Measurements from ENCODE around the gene MUCL3. TPM values are rescaled to one million over a fixed set of nuclear protein-coding genes. Genes with fewer than 3 reads are reported as not detected.

Gene MUCL3
- total and polyA plus RNA-seq, 2 of the 8 experiments (the other 6 are each of a cell fraction or from before 2014, with no cell fraction given), result 0.15 to 0.37 TPM

GRCh38 chr6:30907758-30908591 is 32.8 kb upstream of the MUCL3 start, which contains the start of gene GTF2H4:
GTF2H4 (plus strand) TSS chr6:30908207.
- no peaks in the 10 kb centered on the region for H3K27me3 ChIP-seq (replicated peaks in 1 of 4; ENCODE audit: control insufficient read depth in 3 of 4, extremely low read depth in 1 of 4, insufficient read depth in 3 of 4, low read length in 3 of 4)
- H4K8ac ChIP-seq (ENCODE audit: extremely low read depth, insufficient read depth, low read length), result no peak within 1 kb of the TSS; the same call in 1 of the 2 replicates
- ChIA-PET POLR2A (ENCODE audit: partially characterized antibody) (interaction anchor here (0.8 to 3.1 kb wide), 16 partner anchors 12 to 261 kb away, joined by 3 to 9 read pairs (median 4); partner anchors contain the start of gene DDR1), CTCF (ENCODE audit: partially characterized antibody) (interaction anchor here (1.0 to 9.6 kb wide), 5 partner anchors 9 to 175 kb away, joined by 3 to 98 read pairs (median 5); no protein-coding TSS in a partner anchor)
- DNase-seq (ENCODE audit: low read depth in 1 of 2, low spot score in 2 of 2), result peak; percentile 93 to 95
- no peak within 1 kb of the TSS for H3K18ac ChIP-seq (ENCODE audit: extremely low read depth, low read length)
- H3K27ac ChIP-seq (ENCODE audit: low read depth, low read length), result no peak within 1 kb of the TSS
- H2BK5ac ChIP-seq (ENCODE audit: low read depth, low read length), result peak within 1 kb of the TSS; percentile 16; the same call in 1 of the 2 replicates
- no peak within 1 kb of the TSS for H2BK12ac ChIP-seq (ENCODE audit: low read depth, low read length)
- H4K20me1 ChIP-seq (replicated peaks in 1 of 2; ENCODE audit: control insufficient read depth in 1 of 2, insufficient read depth in 2 of 2, low read length in 2 of 2), result peaks cover 0 to 2% of the 10 kb centered on the region in 2 experiments
- H2BK20ac ChIP-seq (ENCODE audit: low read length), result no peak within 1 kb of the TSS
- H2BK15ac ChIP-seq (ENCODE audit: low read length), result no peak within 1 kb of the TSS
- peak within 1 kb of the TSS; percentile 31; the same call in 1 of the 2 replicates for H2AFZ ChIP-seq (ENCODE audit: low read length)
- H3K14ac ChIP-seq (ENCODE audit: insufficient read length), result no peak within 1 kb of the TSS
- H3K9me3 ChIP-seq (ENCODE audit: insufficient read depth in 2 of 2, low read depth in 1 of 2, low read length in 1 of 2), result no peaks in the 10 kb centered on the region
- H3K36me3 ChIP-seq (ENCODE audit: control insufficient read depth in 2 of 4, insufficient read depth in 4 of 4, low read length in 3 of 4), result peaks cover 4 to 8% (median 5%) of the 10 kb centered on the region in 4 experiments; a peak in 5 of 8 replicates
- H3K4me2 ChIP-seq (ENCODE audit: insufficient read depth in 1 of 2, low read depth in 2 of 2, low read length in 2 of 2), result peak within 1 kb of the TSS; percentile 72 to 97
- no peak within 1 kb of the TSS for H3K4ac ChIP-seq (replicated peaks; ENCODE audit: insufficient read length, low read depth, low read length)
- H3K9ac ChIP-seq (replicated peaks in 1 of 4; ENCODE audit: extremely low read depth in 1 of 4, low read depth in 3 of 4, low read length in 3 of 4), result peak within 1 kb of the TSS; percentile 54 to 97 (median 64)
- H4K5ac ChIP-seq (ENCODE audit: insufficient read length, low read depth, low read length), result peak within 1 kb of the TSS; percentile 25
- no peak within 1 kb of the TSS for H3K23ac ChIP-seq (ENCODE audit: insufficient read length)
- 3% methylated on average over 49 of the region's 49 CpGs; no CpG with 5 or more reads in 1 of the 2 experiments for WGBS, 2 experiments (ENCODE audit: extremely low coverage in 1 of 2, insufficient coverage in 1 of 2, insufficient read length in 1 of 2, insufficient replicate concordance in 2 of 2, low coverage in 1 of 2, low lambda C conversion rate in 2 of 2, missing lambda C conversion rate in 1 of 2)
- no peak within 1 kb of the TSS for H4K91ac ChIP-seq (replicated peaks; ENCODE audit: insufficient read length, low read length)
- peaks cover 0 to 4% (median 2%) of the 10 kb centered on the region in 4 experiments; a peak in 4 of 7 replicates for H3K4me1 ChIP-seq (replicated peaks in 1 of 4; ENCODE audit: control insufficient read depth in 3 of 4, insufficient read depth in 4 of 4, low read length in 3 of 4)
- peaks cover 7% of the 10 kb centered on the region for H3K23me2 ChIP-seq (ENCODE audit: low read depth, low read length)
- FAIRE-seq, result peak; percentile 7
- H3K56ac ChIP-seq (replicated peaks; ENCODE audit: insufficient read length, low read depth, low read length), result peak within 1 kb of the TSS; percentile 90
- H3K79me1 ChIP-seq (ENCODE audit: low read depth, low read length), result 0 out of 2 replicates have a peak, but pooled peaks cover 2% of the 10 kb centered on the region
- H3K79me2 ChIP-seq (ENCODE audit: control insufficient read depth in 1 of 2, insufficient read depth in 2 of 2, low read length in 2 of 2), result peaks cover 0 to 13% of the 10 kb centered on the region in 2 experiments; a peak in 2 of 4 replicates
- H2AK5ac ChIP-seq (ENCODE audit: low read depth, low read length), result no peak within 1 kb of the TSS
- H3K4me3 ChIP-seq (ENCODE audit: extremely low read depth in 1 of 4, insufficient read depth in 2 of 4, low read depth in 3 of 4, low read length in 4 of 4), result peak within 1 kb of the TSS; percentile 83 to 98 (median 98)
- no peak within 1 kb of the TSS for H2BK120ac ChIP-seq (replicated peaks; ENCODE audit: low read depth, low read length)
- TF ChIP-seq CTBP2 (IDR thresholded peaks at IDR 0.05; ENCODE audit: borderline replicate concordance, insufficient read depth, insufficient read length, low read length), result no peak
- TF ChIP-seq ASH2L (IDR thresholded peaks at IDR 0.05; ENCODE audit: low read length), result no peak
- peak; percentile 13; the same call in 1 of the 2 replicates for TF ChIP-seq BACH1 (IDR thresholded peaks at IDR 0.05; ENCODE audit: low read length)
- peak; percentile 50 for TF ChIP-seq TBP (IDR thresholded peaks at IDR 0.05; ENCODE audit: low read depth, low read length)
- TF ChIP-seq SIRT6 (IDR thresholded peaks at IDR 0.05; ENCODE audit: low read length), result no peak
- TF ChIP-seq SIN3A (conservative IDR thresholded peaks at IDR 0.05 in 1 of 2, IDR thresholded peaks at IDR 0.05 in 1 of 2; ENCODE audit: low read depth in 1 of 2, low read length in 2 of 2), result peak in 1 of 2 experiments; percentile 84; a peak in 1 of 4 replicates
- TF ChIP-seq KDM5A (IDR thresholded peaks at IDR 0.05; ENCODE audit: low read length), result peak; percentile 62; the same call in 1 of the 2 replicates
- TF ChIP-seq PHF8 (conservative IDR thresholded peaks at IDR 0.05; ENCODE audit: low read depth, low read length), result 0 out of 2 replicates have a peak, but pooled peaks have one; percentile 11
- no peak for TF ChIP-seq RNF2 (IDR thresholded peaks at IDR 0.05; ENCODE audit: borderline replicate concordance, low read depth, low read length, missing control alignments, poor library complexity, severe bottlenecking)
- no peak; the same call in 1 of the 2 replicates for TF ChIP-seq CHD2 (IDR thresholded peaks at IDR 0.05; ENCODE audit: low read length)

All from H1 (cell line).